Measurements from ENCODE around the gene LHX4.

LHX4 gene

GRCh38 chr1:180272395-180272794 lies 42.3 kb downstream of the LHX4 start:
- DNase-seq (ENCODE audit: low read depth): no peak

GRCh38 chr1:180273066-180273465 lies 43.0 kb downstream of the LHX4 start:
- DNase-seq (ENCODE audit: low read depth): no peak

- no peak for DNase-seq (ENCODE audit: low read depth)
Measured at GRCh38 chr1:180274221-180274620, 44.2 kb downstream of the LHX4 start.

- DNase-seq (ENCODE audit: low read depth): no peak
Measured at GRCh38 chr1:180275726-180276125, 45.7 kb downstream of the LHX4 start.

GRCh38 chr1:180277476-180278193 lies 47.6 kb downstream of the LHX4 start:
- no peak for DNase-seq (ENCODE audit: low read depth)

GRCh38 chr1:180278194-180278515 lies 48.1 kb downstream of the LHX4 start:
- DNase-seq (ENCODE audit: low read depth): no peak

GRCh38 chr1:180278596-180279395 lies 48.7 kb downstream of the LHX4 start:
- no peak for DNase-seq (ENCODE audit: low read depth)

- DNase-seq (ENCODE audit: low read depth): no peak
Measured at GRCh38 chr1:180279651-180280050, 49.6 kb downstream of the LHX4 start.

GRCh38 chr1:180280617-180281016 lies 50.6 kb downstream of the LHX4 start:
- DNase-seq (ENCODE audit: low read depth): no peak

GRCh38 chr1:180281490-180281889 lies 51.4 kb downstream of the LHX4 start:
- no peak for DNase-seq (ENCODE audit: low read depth)

GRCh38 chr1:180282401-180283044 lies 52.5 kb downstream of the LHX4 start:
- DNase-seq (ENCODE audit: low read depth): no peak

GRCh38 chr1:180283098-180283497 lies 53.0 kb downstream of the LHX4 start:
- DNase-seq (ENCODE audit: low read depth): no peak

- no peak for DNase-seq (ENCODE audit: low read depth)
Measured at GRCh38 chr1:180286417-180286816, 56.4 kb downstream of the LHX4 start.

GRCh38 chr1:180287988-180288705 lies 58.1 kb downstream of the LHX4 start:
- DNase-seq (ENCODE audit: low read depth): no peak

GRCh38 chr1:180288940-180289339 lies 58.9 kb downstream of the LHX4 start:
- no peak for DNase-seq (ENCODE audit: low read depth)

GRCh38 chr1:180290265-180291001 lies 60.4 kb downstream of the LHX4 start:
- no peak for DNase-seq (ENCODE audit: low read depth)

GRCh38 chr1:180291004-180291403 lies 60.9 kb downstream of the LHX4 start:
- DNase-seq (ENCODE audit: low read depth): no peak

GRCh38 chr1:180294711-180295110 lies 64.6 kb downstream of the LHX4 start:
- no peak for DNase-seq (ENCODE audit: low read depth)

GRCh38 chr1:180295999-180296398 lies 65.9 kb downstream of the LHX4 start:
- DNase-seq (ENCODE audit: low read depth): no peak

- DNase-seq (ENCODE audit: low read depth): no peak
Measured at GRCh38 chr1:180299479-180300221, 69.6 kb downstream of the LHX4 start.

GRCh38 chr1:180301135-180301742 lies 71.2 kb downstream of the LHX4 start:
- no peak for DNase-seq (ENCODE audit: low read depth)

All from activated T-helper 9 cell treated with anti-CD3 and anti-CD28 coated beads, Interleukin-2, amount 50 U/mL, for 16 hours (primary cell).